ENCODE measurements around the gene WDR82.
A peak's percentile ranks its signal among the peaks of the same experiment; 100 is the strongest.

Gene WDR82

DNA sequence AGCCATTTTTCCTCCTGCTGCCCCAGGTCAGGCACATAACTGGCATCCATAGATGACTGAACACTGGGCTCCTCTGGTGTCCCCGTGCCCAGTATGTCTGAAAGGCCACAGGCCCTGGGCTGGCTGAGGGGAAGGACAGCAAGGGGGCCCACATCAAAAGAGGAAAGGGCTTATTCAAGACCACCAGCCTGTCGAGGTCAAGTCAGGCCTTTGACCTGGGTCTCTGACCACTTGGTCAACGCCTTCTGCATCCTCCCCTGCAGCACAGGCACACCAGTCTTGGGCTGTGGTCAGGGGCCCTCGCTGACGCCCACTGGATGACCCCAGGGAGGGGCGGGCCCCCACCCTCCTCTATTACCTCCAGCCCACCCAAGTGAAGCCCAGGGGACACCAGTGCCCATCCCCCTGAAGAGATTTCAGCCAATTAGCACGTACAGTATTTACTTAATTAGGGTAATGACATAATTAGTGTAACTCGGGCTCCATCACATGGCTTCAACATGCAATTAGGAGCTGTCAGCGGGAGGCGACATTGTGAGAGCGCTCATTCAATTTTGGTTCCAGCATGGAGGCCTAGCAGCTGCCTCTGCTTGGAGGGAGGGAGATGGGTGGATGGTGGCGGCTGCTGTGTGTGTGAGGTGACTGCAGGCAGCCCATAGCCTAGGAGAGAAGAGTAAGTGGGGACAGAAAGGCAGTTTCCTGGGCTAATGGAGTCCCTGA is 24.1 kb upstream of the WDR82 start:
- Histone ChIP-seq H3K79me2 (ENCODE audit: insufficient read depth, low read length) (no peaks in the 10 kb centered on the region), H3K4me2 (ENCODE audit: insufficient read depth, low read length) (no peak overlapping the region), H3K36me3 (ENCODE audit: insufficient read depth, low read length) (no peaks in the 10 kb centered on the region), H3K9ac (ENCODE audit: low read depth, low read length) (no peak overlapping the region), H3K27me3 (ENCODE audit: insufficient read depth, low read length, poor library complexity) (no peaks in the 10 kb centered on the region), H3K4me1 (ENCODE audit: insufficient read depth, low read length) (no peaks in the 10 kb centered on the region), H3K4me3 (ENCODE audit: low read depth in 1 of 2, low read length in 2 of 2) (no peak overlapping the region), H4K20me1 (ENCODE audit: insufficient read depth, low read length) (no peaks in the 10 kb centered on the region), H3K9me3 (ENCODE audit: insufficient read depth, low read length, severe bottlenecking) (no peaks in the 10 kb centered on the region), H2AFZ (ENCODE audit: low read depth, low read length) (no peak overlapping the region), H3K27ac (ENCODE audit: low read length) (no peak overlapping the region)
- DNase-seq, result no peak
- TF ChIP-seq, protein P1, sequence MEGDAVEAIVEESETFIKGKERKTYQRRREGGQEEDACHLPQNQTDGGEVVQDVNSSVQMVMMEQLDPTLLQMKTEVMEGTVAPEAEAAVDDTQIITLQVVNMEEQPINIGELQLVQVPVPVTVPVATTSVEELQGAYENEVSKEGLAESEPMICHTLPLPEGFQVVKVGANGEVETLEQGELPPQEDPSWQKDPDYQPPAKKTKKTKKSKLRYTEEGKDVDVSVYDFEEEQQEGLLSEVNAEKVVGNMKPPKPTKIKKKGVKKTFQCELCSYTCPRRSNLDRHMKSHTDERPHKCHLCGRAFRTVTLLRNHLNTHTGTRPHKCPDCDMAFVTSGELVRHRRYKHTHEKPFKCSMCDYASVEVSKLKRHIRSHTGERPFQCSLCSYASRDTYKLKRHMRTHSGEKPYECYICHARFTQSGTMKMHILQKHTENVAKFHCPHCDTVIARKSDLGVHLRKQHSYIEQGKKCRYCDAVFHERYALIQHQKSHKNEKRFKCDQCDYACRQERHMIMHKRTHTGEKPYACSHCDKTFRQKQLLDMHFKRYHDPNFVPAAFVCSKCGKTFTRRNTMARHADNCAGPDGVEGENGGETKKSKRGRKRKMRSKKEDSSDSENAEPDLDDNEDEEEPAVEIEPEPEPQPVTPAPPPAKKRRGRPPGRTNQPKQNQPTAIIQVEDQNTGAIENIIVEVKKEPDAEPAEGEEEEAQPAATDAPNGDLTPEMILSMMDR (IDR thresholded peaks at IDR 0.05; ENCODE audit: borderline replicate concordance, extremely low read depth, low read length, poor library complexity, severe bottlenecking), result no peak
- TF ChIP-seq EZH2 (IDR thresholded peaks at IDR 0.05; ENCODE audit: borderline replicate concordance, low read depth, low read length, severe bottlenecking), result no peak
- no peak for ATAC-seq (ENCODE audit: insufficient read depth, low read depth)

DNA sequence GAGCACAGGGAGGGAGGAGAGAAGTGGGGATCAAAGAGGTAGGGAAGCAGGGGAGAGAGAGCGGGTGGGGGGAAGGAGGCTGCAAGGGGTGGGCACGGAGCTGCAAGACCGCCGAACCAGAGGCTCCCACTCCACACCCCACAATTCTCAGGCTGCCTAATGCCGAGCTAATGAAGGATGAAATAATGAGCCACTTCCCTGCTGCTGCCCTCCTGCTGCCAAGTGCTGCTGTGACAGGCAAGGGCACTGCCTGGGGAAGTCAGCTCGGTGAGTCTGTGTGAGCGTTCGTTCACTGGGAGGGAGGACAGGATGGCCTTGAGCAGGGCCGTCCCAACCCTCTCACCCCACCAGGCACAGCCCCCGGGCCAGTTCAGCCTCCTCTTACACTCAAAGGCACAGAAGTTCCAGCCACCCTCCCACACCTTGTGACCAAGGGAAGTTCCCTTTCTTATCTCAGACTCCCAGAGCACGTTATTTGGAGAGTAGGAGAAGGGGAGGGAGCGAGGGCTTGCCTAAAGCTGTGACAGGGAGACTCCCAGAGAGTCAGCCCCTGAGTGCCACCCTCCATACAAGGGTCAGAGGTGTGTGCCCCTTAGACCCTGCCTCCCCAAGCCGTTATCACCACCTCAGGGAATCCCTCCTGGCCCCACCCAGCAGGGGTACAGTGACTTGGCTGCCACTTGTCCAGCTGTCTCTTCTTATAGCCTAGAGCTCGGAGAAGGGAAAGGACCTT is 21.6 kb upstream of the WDR82 start:
- peak; percentile 23; the same call in 2 of the 3 replicates for ATAC-seq (ENCODE audit: insufficient read depth, low read depth)
- H3K4me3 ChIP-seq (ENCODE audit: low read depth in 1 of 2, low read length in 2 of 2), result no peak overlapping the region
- H3K36me3 ChIP-seq (ENCODE audit: insufficient read depth, low read length), result no peaks in the 10 kb centered on the region
- no peak for TF ChIP-seq EZH2 (IDR thresholded peaks at IDR 0.05; ENCODE audit: borderline replicate concordance, low read depth, low read length, severe bottlenecking)
- TF ChIP-seq, protein P1 (IDR thresholded peaks at IDR 0.05; ENCODE audit: borderline replicate concordance, extremely low read depth, low read length, poor library complexity, severe bottlenecking), result no peak
- H3K27ac ChIP-seq (ENCODE audit: low read length), result no peak overlapping the region
- no peaks in the 10 kb centered on the region for H3K79me2 ChIP-seq (ENCODE audit: insufficient read depth, low read length)
- H3K9me3 ChIP-seq (ENCODE audit: insufficient read depth, low read length, severe bottlenecking), result no peaks in the 10 kb centered on the region
- no peaks in the 10 kb centered on the region for H3K4me1 ChIP-seq (ENCODE audit: insufficient read depth, low read length)
- H3K27me3 ChIP-seq (ENCODE audit: insufficient read depth, low read length, poor library complexity), result no peaks in the 10 kb centered on the region
- no peak overlapping the region for H3K4me2 ChIP-seq (ENCODE audit: insufficient read depth, low read length)
- H3K9ac ChIP-seq (ENCODE audit: low read depth, low read length), result no peak overlapping the region
- no peaks in the 10 kb centered on the region for H4K20me1 ChIP-seq (ENCODE audit: insufficient read depth, low read length)
- no peak overlapping the region for H2AFZ ChIP-seq (ENCODE audit: low read depth, low read length)
- DNase-seq, result no peak

DNA sequence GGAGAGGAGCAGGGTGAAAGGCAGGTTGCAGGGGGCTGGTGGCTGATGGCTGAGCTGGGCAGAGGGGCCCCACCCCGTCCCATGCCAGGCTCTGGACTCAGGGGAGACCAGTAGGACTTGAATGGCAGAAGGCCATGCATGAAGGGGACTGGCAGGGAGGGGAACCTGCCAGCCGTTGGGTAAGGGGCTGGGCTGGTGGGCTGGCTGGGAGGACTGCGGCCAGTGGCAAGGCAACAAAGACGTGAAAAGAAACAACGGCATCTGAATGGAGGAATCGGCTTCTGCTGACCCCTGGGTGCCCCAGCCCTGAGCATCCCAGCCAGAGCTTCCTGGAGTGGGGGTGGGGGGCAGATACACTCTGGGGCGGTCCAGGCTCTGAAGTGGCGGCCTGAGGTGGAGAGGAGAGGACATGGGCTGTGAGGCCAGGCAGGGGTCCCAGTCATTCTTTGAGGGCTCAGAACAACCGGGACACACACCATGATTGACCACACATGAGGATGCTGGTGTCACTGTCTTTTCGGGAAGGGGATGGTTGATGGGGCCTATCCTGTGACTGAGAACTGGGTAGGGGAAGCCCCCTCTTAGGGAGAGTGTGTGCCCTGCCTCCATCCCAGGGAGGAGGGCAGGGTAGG is 20.9 kb upstream of the WDR82 start:
- 0 out of 3 replicates have a peak, but pooled peaks have one; percentile 15 for ATAC-seq (ENCODE audit: insufficient read depth, low read depth)
- Histone ChIP-seq H2AFZ (ENCODE audit: low read depth, low read length) (no peak overlapping the region), H3K4me1 (ENCODE audit: insufficient read depth, low read length) (no peaks in the 10 kb centered on the region), H3K9ac (ENCODE audit: low read depth, low read length) (no peak overlapping the region), H3K27ac (ENCODE audit: low read length) (no peak overlapping the region), H3K9me3 (ENCODE audit: insufficient read depth, low read length, severe bottlenecking) (no peaks in the 10 kb centered on the region), H3K36me3 (ENCODE audit: insufficient read depth, low read length) (no peaks in the 10 kb centered on the region), H4K20me1 (ENCODE audit: insufficient read depth, low read length) (no peaks in the 10 kb centered on the region), H3K4me3 (ENCODE audit: low read depth in 1 of 2, low read length in 2 of 2) (no peak overlapping the region), H3K4me2 (ENCODE audit: insufficient read depth, low read length) (no peak overlapping the region), H3K27me3 (ENCODE audit: insufficient read depth, low read length, poor library complexity) (no peaks in the 10 kb centered on the region), H3K79me2 (ENCODE audit: insufficient read depth, low read length) (no peaks in the 10 kb centered on the region)
- TF ChIP-seq, protein P1 (IDR thresholded peaks at IDR 0.05; ENCODE audit: borderline replicate concordance, extremely low read depth, low read length, poor library complexity, severe bottlenecking), result no peak
- no peak for TF ChIP-seq EZH2 (IDR thresholded peaks at IDR 0.05; ENCODE audit: borderline replicate concordance, low read depth, low read length, severe bottlenecking)
- no peak for DNase-seq

All from DND-41 (cell line).